Activated CD4-positive, alpha-beta T cell treated with anti-CD3 and anti-CD28 coated beads, Interleukin-10, Interleukin-2, amounts not matched to agents 100 ng/mL and 50 ng/mL, durations not matched to agents 16 hours and 8 hours (primary cell): ENCODE measurements around the gene NIP7.
A peak's percentile ranks its signal among the peaks of the same experiment; 100 is the strongest.

Experiments
- DNase-seq: peaks from one replicate; pipeline ENCODE4 v3.0.0-alpha.2; 2020

The NIP7 gene

GRCh38 chr16:69319381-69319780 is 20.2 kb upstream of the NIP7 start:
- no peak for DNase-seq

- DNase-seq: no peak
These were observed 19.5 kb upstream of the NIP7 start for GRCh38 chr16:69319826-69320739.

GRCh38 chr16:69320740-69321073 is 18.9 kb upstream of the NIP7 start:
- no peak for DNase-seq

GRCh38 chr16:69321080-69321479 is 18.5 kb upstream of the NIP7 start:
- no peak for DNase-seq

- DNase-seq: no peak
These were observed 17.2 kb upstream of the NIP7 start for GRCh38 chr16:69322343-69322742.

GRCh38 chr16:69323415-69323814 is 16.2 kb upstream of the NIP7 start:
- no peak for DNase-seq

GRCh38 chr16:69324013-69324531 is 15.5 kb upstream of the NIP7 start:
- DNase-seq: no peak

GRCh38 chr16:69324585-69325253 is 14.9 kb upstream of the NIP7 start:
- DNase-seq: no peak

- DNase-seq: no peak
These were observed 13.8 kb upstream of the NIP7 start for GRCh38 chr16:69325784-69326171.

- no peak for DNase-seq
These were observed 13.2 kb upstream of the NIP7 start for GRCh38 chr16:69326172-69326873.

- no peak for DNase-seq
These were observed 11.8 kb upstream of the NIP7 start for GRCh38 chr16:69327585-69328310.

- DNase-seq: peak; percentile 73
These were observed 10.7 kb upstream of the NIP7 start for GRCh38 chr16:69328854-69329316.

- peak; percentile 50 for DNase-seq
These were observed 9.9 kb upstream of the NIP7 start for GRCh38 chr16:69329369-69330285.

- DNase-seq: peak; percentile 93
These were observed 9.1 kb upstream of the NIP7 start, which contains the start of gene PDF for GRCh38 chr16:69330286-69331109. Gene PDF (minus strand): TSS chr16:69330588. CDS start chr16:69330570, 18 bp downstream.

GRCh38 chr16:69334696-69335095 is 4.9 kb upstream of the NIP7 start:
- DNase-seq: no peak

- no peak for DNase-seq
These were observed 849 bp upstream of the NIP7 start for GRCh38 chr16:69338557-69339288.

- peak; percentile 32 for DNase-seq
These were observed 598 bp downstream of the NIP7 start for GRCh38 chr16:69340095-69340644.

GRCh38 chr16:69344171-69344570 is 4.6 kb downstream of the NIP7 start:
- no peak for DNase-seq

GRCh38 chr16:69345923-69346322 is 6.4 kb downstream of the NIP7 start:
- peak; percentile 26 for DNase-seq
